Nephron progenitor cell (in vitro differentiated cells): ENCODE data around the gene TMEM140.

Experiments
- DNase-seq: peaks from one replicate; pipeline ENCODE4 v3.0.0; 2021
- H3K27ac Mint-ChIP-seq: 2 replicates; pipeline ENCODE4 v1.8.0; 2021; ENCODE audit warnings: mild to moderate bottlenecking, moderate library complexity, mixed read lengths
- H3K27me3 Mint-ChIP-seq: 2 replicates; pipeline ENCODE4 v1.8.0; 2021; ENCODE audit warnings: mild to moderate bottlenecking, low read depth, mixed read lengths; ENCODE audit not compliant: poor library complexity
- H3K36me3 Mint-ChIP-seq: 2 replicates; pipeline ENCODE4 v1.8.0; 2021; ENCODE audit warnings: low read depth, mixed read lengths
- H3K4me1 Mint-ChIP-seq: 2 replicates; pipeline ENCODE4 v1.8.0; 2021; ENCODE audit warnings: mixed read lengths
- H3K4me3 Mint-ChIP-seq: 2 replicates; pipeline ENCODE4 v1.8.0; 2021; ENCODE audit warnings: mild to moderate bottlenecking, moderate library complexity, mixed read lengths
- H3K9me3 Mint-ChIP-seq: 2 replicates; pipeline ENCODE4 v1.8.0; 2021; ENCODE audit warnings: mild to moderate bottlenecking, moderate library complexity, mixed read lengths
- CTCF ChIP-seq: fragments of 200-600 bp; sonication (generic); IDR thresholded peaks from 2 replicates; pipeline ENCODE4 v1.5.0; 2021; ENCODE audit warnings: antibody characterized with exemption

Gene TMEM140

GRCh38 chr7:135152442-135152841, 4.6 kb downstream of the TMEM140 start:
- H3K36me3 Mint-ChIP-seq: peaks cover 46% of the 10 kb centered on the region
- no peak overlapping the region for H3K27ac Mint-ChIP-seq
- DNase-seq: no peak
- peaks cover 6% of the 10 kb centered on the region for H3K27me3 Mint-ChIP-seq
- H3K4me3 Mint-ChIP-seq: no peak overlapping the region
- H3K9me3 Mint-ChIP-seq: peaks cover 50% of the 10 kb centered on the region
- H3K4me1 Mint-ChIP-seq: peaks cover 15% of the 10 kb centered on the region
- no peak for TF ChIP-seq CTCF

GRCh38 chr7:135154734-135155133, 6.9 kb downstream of the TMEM140 start:
- DNase-seq: no peak
- Mint-ChIP-seq H3K27ac (no peak overlapping the region), H3K4me1 (peaks cover 9% of the 10 kb centered on the region), H3K27me3 (peaks cover 6% of the 10 kb centered on the region), H3K4me3 (no peak overlapping the region), H3K36me3 (peaks cover 66% of the 10 kb centered on the region), H3K9me3 (peaks cover 69% of the 10 kb centered on the region)
- TF ChIP-seq CTCF: no peak

- no peak overlapping the region for H3K27ac Mint-ChIP-seq
- H3K4me3 Mint-ChIP-seq: no peak overlapping the region
- peaks cover 9% of the 10 kb centered on the region for H3K27me3 Mint-ChIP-seq
Measured at GRCh38 chr7:135156290-135156689, 8.4 kb downstream of the TMEM140 start.

GRCh38 chr7:135158141-135158655, 10.3 kb downstream of the TMEM140 start:
- Mint-ChIP-seq H3K27me3 (peaks cover 9% of the 10 kb centered on the region), H3K36me3 (peaks cover 90% of the 10 kb centered on the region), H3K4me3 (no peak overlapping the region), H3K9me3 (peaks cover 94% of the 10 kb centered on the region), H3K4me1 (peaks cover 16% of the 10 kb centered on the region), H3K27ac (no peak overlapping the region)
- no peak for DNase-seq
- no peak for TF ChIP-seq CTCF

More at GRCh38 chr7:135156290-135156689, 8.4 kb downstream of the TMEM140 start:
- TF ChIP-seq CTCF: no peak
- H3K9me3 Mint-ChIP-seq: peaks cover 83% of the 10 kb centered on the region
- peaks cover 20% of the 10 kb centered on the region for H3K4me1 Mint-ChIP-seq
- no peak for DNase-seq
- peaks cover 80% of the 10 kb centered on the region for H3K36me3 Mint-ChIP-seq

GRCh38 chr7:135158874-135159273, 11.0 kb downstream of the TMEM140 start:
- TF ChIP-seq CTCF: no peak
- peaks cover 9% of the 10 kb centered on the region for H3K27me3 Mint-ChIP-seq
- H3K4me3 Mint-ChIP-seq: no peak overlapping the region
- H3K27ac Mint-ChIP-seq: no peak overlapping the region
- peaks cover 92% of the 10 kb centered on the region for H3K36me3 Mint-ChIP-seq
- H3K9me3 Mint-ChIP-seq: peaks cover 89% of the 10 kb centered on the region
- peaks cover 16% of the 10 kb centered on the region for H3K4me1 Mint-ChIP-seq
- no peak for DNase-seq

- DNase-seq: no peak
- Mint-ChIP-seq H3K4me3 (no peak overlapping the region), H3K4me1 (peaks cover 16% of the 10 kb centered on the region), H3K36me3 (peaks cover 93% of the 10 kb centered on the region), H3K27me3 (peaks cover 9% of the 10 kb centered on the region), H3K9me3 (peaks cover 86% of the 10 kb centered on the region), H3K27ac (no peak overlapping the region)
- TF ChIP-seq CTCF: no peak
Measured at GRCh38 chr7:135159359-135160085, 11.7 kb downstream of the TMEM140 start.
